NT2/D1 (cell line): ENCODE measurements around the gene NOTCH2.

Experiments
- DNase-seq: peaks from one replicate; pipeline ENCODE4 v3.0.0-alpha.2; 2011; ENCODE audit warnings: low read depth, low spot score
- H3K27me3 ChIP-seq: 2 replicates; pipeline ENCODE4 v1.6.0; 2011; ENCODE audit warnings: mild to moderate bottlenecking; ENCODE audit not compliant: insufficient read length, insufficient read depth
- H3K36me3 ChIP-seq: 2 replicates; pipeline ENCODE4 v1.6.1; 2011; ENCODE audit warnings: mild to moderate bottlenecking, low read length, mixed read lengths; ENCODE audit not compliant: insufficient read depth, insufficient read length
- H3K4me1 ChIP-seq: 2 replicates; pipeline ENCODE4 v1.5.1; 2011; ENCODE audit not compliant: insufficient read depth, insufficient read length
- H3K4me3 ChIP-seq: 2 replicates; pipeline ENCODE4 v1.5.1; 2011; ENCODE audit warnings: low read depth; ENCODE audit not compliant: insufficient read length
- H3K9ac ChIP-seq: 2 replicates; pipeline ENCODE4 v1.6.0; 2011; ENCODE audit warnings: low read depth; ENCODE audit not compliant: insufficient read length
- H3K9me3 ChIP-seq: 2 replicates; pipeline ENCODE4 v1.5.1; 2011; ENCODE audit warnings: mild to moderate bottlenecking, low read length; ENCODE audit not compliant: insufficient read depth
- SUZ12 ChIP-seq: IDR thresholded peaks from 2 replicates; pipeline ENCODE4 v1.6.1; 2011; ENCODE audit not compliant: insufficient read length, insufficient read depth; ENCODE audit errors: extremely low read depth
- YY1 ChIP-seq: IDR thresholded peaks from 2 replicates; pipeline ENCODE4 v1.6.1; 2011; ENCODE audit not compliant: insufficient read length, insufficient read depth
- ZNF274 ChIP-seq: IDR thresholded peaks from 2 replicates; pipeline ENCODE4 v1.6.1; 2011; ENCODE audit warnings: mild to moderate bottlenecking, low read depth, low read length

Gene NOTCH2

GRCh38 chr1:119929643-119930315 is 139.7 kb downstream of the NOTCH2 start:
- H3K9me3 ChIP-seq, result no peaks in the 10 kb centered on the region
- H3K4me3 ChIP-seq, result no peak overlapping the region
- TF ChIP-seq SUZ12 (no peak), YY1 (no peak), ZNF274 (no peak)
- DNase-seq, result no peak
- H3K9ac ChIP-seq, result no peak overlapping the region
- H3K36me3 ChIP-seq, result peaks cover 67% of the 10 kb centered on the region
- no peaks in the 10 kb centered on the region for H3K4me1 ChIP-seq
- no peaks in the 10 kb centered on the region for H3K27me3 ChIP-seq

GRCh38 chr1:119926553-119926952 is 142.9 kb downstream of the NOTCH2 start:
- Histone ChIP-seq H3K27me3 (no peaks in the 10 kb centered on the region), H3K36me3 (peaks cover 81% of the 10 kb centered on the region), H3K4me3 (no peak overlapping the region), H3K9me3 (no peaks in the 10 kb centered on the region), H3K9ac (no peak overlapping the region), H3K4me1 (no peaks in the 10 kb centered on the region)
- DNase-seq, result no peak
- no peak for TF ChIP-seq YY1
- TF ChIP-seq SUZ12, result no peak
- no peak for TF ChIP-seq ZNF274

GRCh38 chr1:119924948-119925898 is 144.2 kb downstream of the NOTCH2 start:
- no peak overlapping the region for H3K4me3 ChIP-seq
- H3K27me3 ChIP-seq, result no peaks in the 10 kb centered on the region
- no peak overlapping the region for H3K9ac ChIP-seq
- no peak for DNase-seq
- H3K9me3 ChIP-seq, result no peaks in the 10 kb centered on the region
- TF ChIP-seq SUZ12, result no peak
- TF ChIP-seq ZNF274, result no peak
- TF ChIP-seq YY1, result no peak
- H3K4me1 ChIP-seq, result no peaks in the 10 kb centered on the region
- peaks cover 94% of the 10 kb centered on the region for H3K36me3 ChIP-seq

GRCh38 chr1:119920104-119920968 is 149.1 kb downstream of the NOTCH2 start:
- H3K9ac ChIP-seq, result no peak overlapping the region
- no peaks in the 10 kb centered on the region for H3K27me3 ChIP-seq
- H3K4me3 ChIP-seq, result no peak overlapping the region
- H3K9me3 ChIP-seq, result no peaks in the 10 kb centered on the region
- H3K4me1 ChIP-seq, result no peaks in the 10 kb centered on the region
- no peak for DNase-seq
- TF ChIP-seq ZNF274 (no peak), SUZ12 (no peak), YY1 (no peak)
- peaks cover 99% of the 10 kb centered on the region for H3K36me3 ChIP-seq

GRCh38 chr1:119919241-119919640 is 150.2 kb downstream of the NOTCH2 start:
- Histone ChIP-seq H3K9ac (no peak overlapping the region), H3K4me1 (no peaks in the 10 kb centered on the region), H3K36me3 (peaks cover 99% of the 10 kb centered on the region), H3K27me3 (no peaks in the 10 kb centered on the region), H3K4me3 (no peak overlapping the region), H3K9me3 (no peaks in the 10 kb centered on the region)
- TF ChIP-seq SUZ12 (no peak), ZNF274 (no peak), YY1 (no peak)
- no peak for DNase-seq

GRCh38 chr1:119918301-119918700 is 151.2 kb downstream of the NOTCH2 start:
- no peak for TF ChIP-seq YY1
- no peak for TF ChIP-seq ZNF274
- no peak for TF ChIP-seq SUZ12
- DNase-seq, result no peak
- no peaks in the 10 kb centered on the region for H3K9me3 ChIP-seq
- no peaks in the 10 kb centered on the region for H3K27me3 ChIP-seq
- no peaks in the 10 kb centered on the region for H3K4me1 ChIP-seq
- H3K9ac ChIP-seq, result no peak overlapping the region
- peaks cover 99% of the 10 kb centered on the region for H3K36me3 ChIP-seq
- H3K4me3 ChIP-seq, result no peak overlapping the region
